Kidney (tissue), 14 donors: Measurements from ENCODE around the gene SERPINA6. TPM values are rescaled to one million over a fixed set of nuclear protein-coding genes. Genes with fewer than 3 reads are reported as not detected.
"Not testable (repeated sequence)": the region's sequence is repeated elsewhere in the genome, so short reads cannot be mapped to it uniquely, and the experiment has no call there.

Source experiments
- DNase-seq, 5 donors: peaks; one replicate each; pipeline ENCODE4 v3.0.0-alpha.2; 2013 to 2020
- FAIRE-seq: peaks from 2 replicates; lab custom pipeline; 2012; peaks lifted over from hg19 to GRCh38; lab: Jason Lieb, UNC
- H3K27ac ChIP-seq, 2 donors: one replicate each; pipeline ENCODE4 v1.7.0; 2013; ENCODE audit warnings: low read depth in 2 of 2, low read length in 2 of 2, inconsistent platforms in 1 of 2
- H3K27me3 ChIP-seq: one replicate; pipeline ENCODE4 v1.7.1; 2013; ENCODE audit warnings: low read length, inconsistent platforms; ENCODE audit not compliant: control insufficient read depth, insufficient read depth
- H3K36me3 ChIP-seq, 3 donors: one replicate each; pipeline versions ENCODE4 v1.7.0 to v1.7.1; 2013; ENCODE audit warnings: low read length in 3 of 3, control low read depth in 1 of 3, inconsistent platforms in 1 of 3; ENCODE audit not compliant: insufficient read depth in 3 of 3, control insufficient read depth in 2 of 3
- H3K4me1 ChIP-seq, 3 donors: one replicate each; pipeline versions ENCODE4 v1.7.0 to v1.7.1; 2013; ENCODE audit warnings: low read length in 3 of 3, inconsistent platforms in 1 of 3, low read depth in 1 of 3; ENCODE audit not compliant: control insufficient read depth in 2 of 3, insufficient read depth in 2 of 3
- H3K4me3 ChIP-seq, 3 donors: one replicate each; pipeline versions ENCODE4 v1.7.0 to v1.8.1; 2013; ENCODE audit warnings: low read length in 3 of 3, control low read depth in 1 of 3, inconsistent platforms in 1 of 3
- H3K9ac ChIP-seq, 3 donors: one replicate each; pipeline versions ENCODE4 v1.7.0 to v1.7.1; 2013; ENCODE audit warnings: low read length in 3 of 3, control low read depth in 1 of 3, inconsistent platforms in 1 of 3
- H3K9me3 ChIP-seq, 3 donors: one replicate each; pipeline versions ENCODE4 v1.7.0 to v1.7.1; 2013; ENCODE audit warnings: low read length in 3 of 3, control low read depth in 1 of 3, inconsistent platforms in 1 of 3; ENCODE audit not compliant: control insufficient read depth in 2 of 3, insufficient read depth in 1 of 3
- CTCF ChIP-seq: IDR thresholded peaks from 3 replicates; pipeline ENCODE4 v1.5.1; 2012; ENCODE audit warnings: mild to moderate bottlenecking, moderate library complexity, borderline replicate concordance; ENCODE audit not compliant: insufficient read depth; ENCODE audit errors: extremely low read depth
- intact Hi-C: fragments of 100-400 bp; cut with DNase I; formaldehyde crosslinking; loops from one replicate; pipeline ENCODE4 v1.11.1; 2022
- polyA plus RNA-seq: library from polyadenylated mRNA; stranded (reverse); fragments of 350-450 nt; fragmentation: Illumina TruSeq; extraction: RNeasy Lipid Tissue Mini Kit (QIAGEN cat#74804); gene quantifications from one replicate; pipeline ENCODE4 v1.2.3, GENCODE V29; 2014; ENCODE audit warnings: low read depth, low replicate concordance; ENCODE audit not compliant: insufficient read depth
- total RNA-seq: library from RNA; stranded (reverse); fragmentation: NEBNext Ultra II Directional; extraction: Animal tissue kit (Norgen Biotek cat#: 25700); gene quantifications from one replicate; pipeline ENCODE4 v1.2.1, GENCODE V29; 2021
- donor health status: control.
- donor health status: control.
- donor health status: control.
- donor health status: control.
- donor health status: control.
- donor health status: DM: yes; HTN: yes; CAD: no.
- donor health status: Normal renal cell carcinoma (clear cell type).

Gene SERPINA6
- total and polyA plus RNA-seq, 2 donors from 2014 or later, result 1.7 to 12.9 TPM

- DNase-seq (no peak), FAIRE-seq (no peak)
- Histone ChIP-seq H3K36me3 (no peaks in the 10 kb centered on the region), H3K27ac (no peak overlapping the region), H3K4me3 (no peak overlapping the region), H3K9ac (no peak overlapping the region), H3K27me3 (no peaks in the 10 kb centered on the region), H3K9me3 (no peaks in the 10 kb centered on the region), H3K4me1 (peaks cover 0 to 13% (median 6%) of the 10 kb centered on the region in 3 donors)
- intact Hi-C loops, result no loop called here
- no peak for TF ChIP-seq CTCF
Observed at GRCh38 chr14:94346841-94347240, 23.7 kb upstream of the SERPINA6 start.

GRCh38 chr14:94346065-94346786 lies 23.1 kb upstream of the SERPINA6 start:
- H3K9ac ChIP-seq, intact Hi-C loops, H3K27ac ChIP-seq, H3K36me3 ChIP-seq, H3K9me3 ChIP-seq, DNase-seq, H3K27me3 ChIP-seq, FAIRE-seq, H3K4me3 ChIP-seq: not testable (repeated sequence)
- H3K4me1 ChIP-seq, result peaks cover 0 to 15% (median 7%) of the 10 kb centered on the region in 3 donors

GRCh38 chr14:94345344-94346064 lies 22.4 kb upstream of the SERPINA6 start:
- no peak for FAIRE-seq
- DNase-seq, result no peak

More at GRCh38 chr14:94345344-94346064, 22.4 kb upstream of the SERPINA6 start:
- Histone ChIP-seq H3K9me3 (no peaks in the 10 kb centered on the region), H3K4me3 (no peak overlapping the region), H3K27ac (no peak overlapping the region), H3K9ac (no peak overlapping the region), H3K36me3 (no peaks in the 10 kb centered on the region), H3K27me3 (no peaks in the 10 kb centered on the region), H3K4me1 (peaks cover 0 to 15% (median 8%) of the 10 kb centered on the region in 3 donors)
- intact Hi-C loops, result no loop called here
- TF ChIP-seq CTCF, result no peak
